GM19397 (cell line): ENCODE results near the gene MFSD12.
A peak's percentile ranks its signal among the peaks of the same experiment; 100 is the strongest.

Experiments
- ATAC-seq: cut with Tn5 transposase; IDR thresholded peaks from one replicate; pipeline ENCODE4 v1.9.1; 2021; ENCODE audit warnings: mild to moderate bottlenecking, moderate library complexity; ENCODE audit not compliant: unreplicated experiment

Gene MFSD12

DNA sequence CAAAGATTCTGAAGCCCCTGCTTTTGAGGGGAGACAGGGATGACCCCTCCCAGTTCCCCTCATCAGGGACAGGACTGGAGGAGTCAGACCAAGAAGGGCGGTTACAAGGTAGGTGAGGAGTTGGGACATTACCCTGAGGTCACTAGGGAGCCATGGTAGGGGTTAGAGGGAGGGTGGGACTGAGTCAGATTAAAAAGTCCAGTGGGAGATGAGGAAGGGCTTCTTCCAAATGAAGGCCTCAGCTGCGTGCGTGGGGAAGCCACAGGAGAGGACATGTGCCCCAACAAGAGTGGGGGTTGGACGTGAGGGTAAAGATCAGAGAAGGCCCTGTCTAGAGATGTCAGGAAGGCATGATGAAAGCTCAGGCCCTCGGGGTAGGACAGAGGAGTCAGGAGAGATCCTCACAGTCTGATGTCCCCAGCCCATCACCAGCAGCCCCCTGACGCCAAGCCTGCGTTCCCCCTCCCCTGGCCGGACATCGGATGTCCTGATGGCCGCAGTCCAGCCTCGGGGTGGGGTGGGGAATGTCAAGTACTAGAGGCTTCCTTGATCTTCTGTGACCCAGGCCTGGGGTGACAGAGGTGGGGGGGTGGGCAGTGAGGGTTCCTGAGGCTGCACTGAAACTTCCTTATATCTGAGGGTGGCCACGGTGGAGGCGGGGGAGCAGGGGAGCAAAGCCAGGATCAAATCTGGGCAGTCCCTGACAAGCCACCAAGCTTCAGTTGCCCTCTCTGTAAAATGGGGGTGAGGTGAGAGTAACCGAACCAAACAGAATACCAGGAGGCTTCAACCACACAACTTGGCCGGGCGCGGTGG, 6.5 kb upstream of the MFSD12 start:
- ATAC-seq: no peak

DNA sequence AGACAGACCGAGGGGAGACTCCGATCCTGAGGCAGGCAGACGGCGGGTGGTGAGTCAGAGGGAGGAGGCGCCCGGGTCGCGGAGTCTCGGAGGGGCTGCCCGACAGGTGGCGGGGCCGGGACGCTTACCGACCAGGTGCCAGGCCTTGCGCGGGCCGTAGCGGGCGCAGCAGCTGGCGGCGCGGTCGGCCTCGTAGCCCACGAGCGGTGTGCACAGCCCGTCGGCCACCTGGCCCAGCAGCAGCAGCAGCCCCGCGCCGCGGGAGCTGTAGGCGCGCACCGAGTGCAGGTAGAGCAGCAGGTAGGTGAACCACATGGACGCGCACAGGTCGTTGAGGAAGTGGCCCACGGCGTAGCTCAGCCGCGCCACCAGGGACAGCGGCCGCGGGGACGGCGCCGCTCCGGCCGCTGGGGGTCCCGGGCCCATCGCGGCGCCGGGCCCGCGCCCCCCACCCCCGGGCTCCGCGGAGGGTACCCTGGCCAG, 367 bp downstream of the MFSD12 start:
- ATAC-seq: peak; percentile 37

DNA sequence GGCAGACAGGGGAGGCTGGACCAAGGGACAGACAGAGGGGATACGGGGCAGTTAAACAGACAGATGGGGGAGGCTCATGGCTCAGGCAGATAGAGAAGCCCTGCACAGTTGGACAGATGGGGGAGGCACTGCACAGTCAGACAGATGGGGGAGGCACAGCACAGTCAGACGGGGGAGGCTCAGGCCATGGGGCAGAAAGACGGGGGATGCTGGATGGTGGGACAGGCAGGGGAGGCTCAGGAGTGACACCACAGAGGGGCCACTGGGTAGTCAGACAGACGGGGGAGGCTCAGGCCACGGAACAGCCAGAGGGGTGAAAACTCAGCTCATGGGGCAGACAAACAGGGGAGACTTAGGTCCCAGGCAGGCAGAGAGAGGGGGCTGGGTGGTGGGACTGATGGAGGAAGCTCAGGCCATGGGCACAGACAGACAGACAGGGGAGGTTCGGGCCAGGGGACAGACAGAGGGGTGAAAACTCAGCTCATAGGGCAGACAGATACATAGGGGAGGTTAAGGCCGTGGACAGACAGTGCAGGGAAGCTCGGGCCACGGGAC, 886 bp downstream of the MFSD12 start:
- ATAC-seq: no peak

DNA sequence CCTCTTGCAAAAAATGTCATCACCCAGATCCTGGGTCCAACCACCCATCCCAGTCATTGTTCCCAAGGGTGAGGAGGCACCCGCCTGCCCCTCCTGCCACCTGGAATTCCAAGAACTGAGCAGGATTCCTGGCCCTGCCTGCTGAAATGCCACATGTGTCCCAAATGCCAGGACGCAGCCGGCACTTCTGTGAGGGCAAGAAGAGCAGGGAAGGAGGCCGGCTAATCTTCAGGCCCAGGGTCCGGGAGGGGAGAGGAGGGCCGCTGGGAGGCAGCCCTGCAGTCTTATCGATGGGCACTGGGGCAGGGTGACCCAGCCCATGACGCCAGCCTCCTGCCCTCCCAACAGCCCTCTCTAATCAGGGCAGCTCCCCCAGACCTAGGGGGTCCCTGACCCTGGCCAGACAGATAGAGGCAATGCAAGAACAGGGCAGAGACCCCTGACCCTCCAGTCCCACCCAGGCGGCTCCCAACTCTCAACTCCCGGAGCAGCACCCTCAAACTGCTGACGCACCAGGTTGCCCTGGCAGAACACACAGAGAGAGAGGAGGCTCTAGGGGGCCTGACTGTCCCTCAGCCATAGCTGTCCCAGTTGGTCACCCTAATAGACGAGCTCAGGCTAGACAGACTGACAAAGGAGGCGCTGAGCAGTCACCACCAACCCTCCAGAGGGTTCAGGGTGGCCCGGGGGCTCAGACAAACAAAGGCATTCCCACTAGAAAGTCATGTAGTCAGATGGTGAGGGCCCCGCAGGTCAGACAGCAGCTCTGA, 1.5 kb downstream of the MFSD12 start:
- no peak for ATAC-seq

DNA sequence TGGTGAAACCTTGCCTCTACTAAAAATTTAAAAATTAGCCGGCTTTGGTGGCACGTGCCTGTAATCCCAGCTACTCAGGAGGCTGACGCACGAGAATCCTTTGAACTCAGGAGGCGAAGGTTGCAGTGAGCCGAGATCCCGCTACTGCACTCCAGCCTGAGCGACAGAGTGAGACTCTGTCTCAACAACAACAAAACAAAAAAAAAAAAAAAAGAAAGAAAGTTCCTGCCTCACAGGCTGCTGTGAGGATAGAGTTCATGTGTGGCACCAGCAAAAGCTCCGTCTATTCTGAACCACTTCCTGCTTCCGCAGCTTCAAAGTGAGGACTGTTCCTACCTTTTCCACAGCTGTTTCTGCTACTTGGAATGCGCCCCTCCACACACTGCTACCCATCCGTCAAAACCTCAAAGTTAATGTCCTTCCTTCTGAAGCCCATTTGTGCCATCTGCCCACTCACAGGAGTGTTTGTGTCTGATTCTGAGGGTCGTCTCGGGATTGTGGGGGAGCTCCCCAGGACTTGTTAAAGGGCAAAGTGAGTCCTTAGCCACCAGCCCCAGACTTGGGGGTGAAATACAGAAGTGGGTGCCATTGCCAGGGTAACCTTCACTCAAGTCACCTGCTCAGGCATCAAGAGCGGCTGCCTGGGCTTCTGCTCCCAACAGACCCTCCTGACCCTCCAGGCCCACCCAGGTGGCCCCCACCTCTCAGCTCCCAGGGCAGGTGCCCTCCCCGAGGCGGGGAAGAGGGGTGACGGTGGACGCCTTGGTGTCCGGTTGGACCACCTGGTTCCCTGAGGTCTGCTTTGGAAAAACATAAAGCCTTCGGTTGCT, 2.9 kb downstream of the MFSD12 start:
- no peak for ATAC-seq

DNA sequence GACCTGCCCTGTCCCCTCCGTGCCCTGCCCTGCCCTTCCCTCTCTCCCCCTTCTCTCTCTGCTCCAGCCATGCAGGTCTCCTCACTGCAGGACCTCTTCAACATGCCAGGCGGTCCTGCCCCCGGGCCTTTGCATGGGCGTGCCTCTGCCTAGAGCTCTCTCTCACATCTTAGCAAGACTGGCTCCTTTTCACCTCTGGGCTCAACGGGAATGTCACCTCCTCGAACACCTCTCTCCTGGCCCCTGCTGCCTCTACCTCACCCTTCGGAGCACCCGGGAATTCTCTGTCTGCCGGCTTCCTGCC, 5.6 kb downstream of the MFSD12 start:
- no peak for ATAC-seq

DNA sequence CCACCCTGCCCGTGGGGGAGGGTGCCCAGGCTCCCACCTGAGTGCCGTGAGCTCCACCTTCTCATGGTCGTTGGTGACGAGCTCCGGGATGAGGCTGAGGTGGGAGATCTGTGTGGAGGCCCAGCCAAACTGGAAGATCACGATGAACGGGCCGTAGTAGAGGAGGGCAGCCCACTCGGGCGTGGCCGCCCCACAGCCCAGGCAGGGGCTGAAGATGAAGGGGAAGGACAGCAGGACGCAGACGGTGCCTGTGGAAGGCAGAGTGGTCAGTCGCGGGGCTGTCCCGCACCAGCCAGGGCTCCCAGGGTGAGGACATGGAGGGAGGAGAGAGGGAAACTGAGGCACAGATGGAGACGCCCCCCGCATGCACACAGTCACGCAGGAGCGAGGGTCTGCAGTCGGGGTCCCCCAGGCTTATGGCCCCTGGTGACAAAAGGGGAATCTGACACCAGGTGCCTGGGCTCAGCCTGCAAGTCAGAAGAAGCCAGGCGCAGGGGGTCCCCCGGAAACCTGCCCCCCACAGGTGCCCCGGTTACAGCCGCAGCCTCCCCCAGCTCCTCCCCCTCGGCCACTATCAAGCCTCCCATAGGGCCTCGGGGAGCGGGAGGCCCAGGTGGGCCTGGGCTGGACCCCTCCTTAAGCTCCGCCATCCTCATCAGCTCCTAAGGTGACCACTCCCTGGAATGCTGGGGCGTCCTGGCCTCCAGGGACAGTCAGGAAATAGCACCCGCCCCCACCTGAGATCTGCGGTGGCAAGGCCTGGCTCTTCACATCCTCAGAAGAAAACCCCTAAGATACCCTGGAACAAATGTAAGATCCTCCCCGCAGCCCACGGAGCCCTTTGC, 6.2 kb downstream of the MFSD12 start:
- no peak for ATAC-seq

DNA sequence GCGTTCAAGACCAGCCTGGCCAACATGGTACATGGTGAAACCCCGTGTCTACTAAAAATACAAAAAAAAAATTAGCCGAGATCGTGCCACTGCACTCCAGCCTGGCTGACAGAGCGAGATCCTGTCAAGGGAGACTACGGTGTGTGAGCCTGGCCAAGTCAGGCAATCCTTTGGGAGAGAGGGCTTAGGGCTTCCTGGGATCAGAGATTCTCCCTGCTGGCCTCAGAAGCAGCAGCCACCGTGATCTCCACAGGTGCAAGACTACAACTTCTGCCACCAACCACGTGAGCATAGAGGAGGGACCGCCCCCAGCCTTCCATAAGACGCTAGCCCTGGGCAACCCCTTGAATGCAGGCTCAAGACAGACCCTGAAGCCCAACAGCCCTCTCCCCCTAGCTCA, 7.6 kb downstream of the MFSD12 start:
- no peak for ATAC-seq

DNA sequence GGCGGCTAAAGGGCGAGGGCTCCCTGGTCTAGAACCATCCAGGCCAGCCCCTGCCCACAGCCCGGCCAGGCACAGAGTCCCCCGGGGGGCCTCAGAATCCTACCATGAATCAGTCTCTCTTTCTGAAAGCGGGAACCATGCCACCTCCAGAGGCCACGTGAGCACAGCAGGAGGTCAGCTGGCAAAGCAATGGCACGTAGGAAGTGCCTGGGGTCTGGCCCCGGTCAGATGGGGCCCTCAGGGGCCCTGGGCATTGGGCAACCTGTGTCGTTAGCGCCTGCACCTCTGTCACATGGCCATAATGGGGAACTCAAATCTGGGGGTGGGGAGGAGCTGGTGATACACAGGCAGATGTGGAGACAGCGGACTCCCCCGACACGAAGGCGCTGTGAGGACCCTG, 8.8 kb downstream of the MFSD12 start:
- no peak for ATAC-seq

DNA sequence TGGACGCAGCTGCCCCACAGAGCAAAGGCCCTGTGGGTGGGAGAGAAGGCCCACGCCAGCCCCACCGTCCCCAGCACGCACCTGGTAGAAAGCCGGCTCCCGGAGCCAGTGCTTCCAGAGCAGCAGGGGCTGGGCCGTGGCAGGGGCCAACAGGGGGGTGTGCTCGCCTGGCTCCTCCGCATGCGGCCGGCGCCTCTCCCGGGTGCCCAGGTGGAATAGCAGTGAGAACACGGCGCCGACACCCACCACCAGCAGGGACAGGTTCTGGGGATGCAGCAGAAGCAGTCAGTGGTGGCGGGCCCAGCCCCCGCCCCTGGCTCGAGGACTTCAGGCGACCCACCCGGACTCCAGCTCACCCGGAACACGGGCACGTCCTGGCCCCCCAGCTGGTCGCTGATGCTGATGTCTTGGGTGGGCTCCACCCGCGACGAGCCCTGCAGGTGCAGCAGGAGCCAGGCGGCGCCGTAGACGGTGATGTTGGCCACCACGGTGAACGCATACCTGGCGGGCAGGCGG, 9.6 kb downstream of the MFSD12 start:
- no peak for ATAC-seq

DNA sequence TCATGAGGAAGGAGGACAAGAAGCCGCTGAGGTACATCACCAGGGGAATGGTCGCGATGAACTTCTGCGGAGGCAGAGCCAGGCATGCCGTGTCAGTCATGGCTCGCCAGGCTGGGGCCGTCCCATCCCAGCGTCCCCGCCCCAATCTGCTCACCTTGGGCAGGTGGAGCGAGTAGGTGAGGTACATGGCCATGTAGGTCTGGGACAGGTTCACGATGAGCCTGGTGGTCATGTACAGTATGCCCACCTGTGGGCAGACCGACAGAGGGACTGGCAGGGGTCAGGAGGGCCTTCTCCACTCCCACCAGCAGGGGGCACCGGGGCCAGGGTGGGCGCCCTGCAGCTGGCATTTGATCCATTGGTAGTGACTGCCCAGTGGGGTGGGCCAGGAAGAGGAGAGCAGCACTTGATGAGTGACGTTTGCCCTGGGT, 10.1 kb downstream of the MFSD12 start:
- ATAC-seq: no peak

DNA sequence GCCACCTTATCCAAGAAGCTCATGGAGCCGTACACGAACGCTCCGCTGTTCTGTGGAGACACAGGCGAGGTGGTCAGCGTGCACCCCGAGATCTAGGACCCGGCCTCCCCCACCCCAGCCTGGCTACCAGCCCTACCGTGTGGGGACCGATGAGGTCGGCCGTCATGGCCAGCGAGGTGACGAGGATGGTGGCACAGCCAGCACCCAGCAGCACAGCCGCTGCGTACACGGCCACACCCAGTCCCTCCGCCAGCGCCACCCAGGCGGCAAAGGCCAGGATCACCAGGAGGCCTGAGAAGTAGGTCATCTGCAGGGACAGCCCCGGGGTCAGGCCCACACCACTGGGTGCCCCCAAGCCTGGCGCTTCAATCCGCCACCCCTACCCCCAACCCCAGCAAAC, 11.3 kb downstream of the MFSD12 start:
- no peak for ATAC-seq

DNA sequence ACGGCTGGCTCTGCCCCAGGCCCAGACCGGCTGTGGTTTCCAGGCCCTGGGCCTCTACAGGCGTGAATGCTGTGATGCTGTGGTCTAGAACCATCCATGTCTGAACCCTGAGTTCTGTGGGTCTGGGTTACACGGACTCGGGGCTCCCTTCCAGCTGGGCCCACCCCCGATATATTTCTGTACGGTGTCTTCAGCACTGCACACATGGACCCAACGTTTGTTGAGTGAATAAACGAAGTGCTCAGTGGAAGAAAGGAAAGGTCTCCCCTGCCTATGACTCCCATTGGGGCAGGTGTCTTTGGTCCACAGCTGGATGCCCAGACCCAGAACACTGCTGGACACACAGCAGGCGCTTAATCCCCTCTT, 11.7 kb downstream of the MFSD12 start:
- no peak for ATAC-seq

DNA sequence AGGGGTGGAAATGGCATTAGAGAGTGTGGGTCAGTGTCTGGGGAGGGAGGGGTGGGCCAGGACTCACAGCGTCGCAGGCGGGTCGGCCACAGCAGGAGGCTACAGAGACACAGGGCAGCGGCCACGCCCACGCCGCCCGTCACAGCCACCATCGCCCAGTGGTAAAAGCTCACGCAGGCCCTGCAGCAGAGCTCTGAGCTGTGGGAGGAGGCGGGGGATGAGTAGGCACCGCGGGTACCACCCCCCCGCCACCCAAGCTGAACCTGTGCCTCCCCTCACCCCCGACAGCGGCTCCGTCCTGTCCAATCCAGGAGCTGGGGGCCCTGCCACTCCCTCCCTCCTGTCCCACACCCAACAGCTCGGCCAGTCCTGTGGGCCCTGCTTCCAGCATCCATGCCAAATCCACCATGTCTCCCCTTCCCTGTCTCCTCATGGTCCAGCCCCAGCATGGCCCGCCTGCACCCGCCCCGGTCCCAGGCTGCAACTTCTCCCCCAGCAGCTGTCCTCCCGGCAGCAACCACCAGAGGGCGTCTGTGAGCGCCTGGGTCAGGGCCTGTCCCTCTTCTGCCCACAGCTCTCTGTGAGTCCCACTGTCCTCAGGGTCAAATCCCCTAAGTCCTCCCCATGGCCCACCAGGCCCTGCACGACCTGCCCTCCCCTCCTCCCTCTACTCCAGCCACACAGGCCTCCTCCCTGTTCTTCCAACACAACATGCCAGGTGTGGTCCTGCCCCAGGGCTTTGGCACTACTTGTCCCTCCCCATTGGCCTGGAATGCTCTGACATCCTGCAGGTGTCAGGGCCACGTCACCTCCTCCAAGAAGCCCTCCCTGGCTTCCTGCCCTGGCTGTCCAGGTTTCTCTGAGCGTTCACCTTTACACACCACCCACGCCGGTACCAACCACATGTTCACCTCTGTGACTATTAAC, 12.4 kb downstream of the MFSD12 start:
- ATAC-seq: no peak

DNA sequence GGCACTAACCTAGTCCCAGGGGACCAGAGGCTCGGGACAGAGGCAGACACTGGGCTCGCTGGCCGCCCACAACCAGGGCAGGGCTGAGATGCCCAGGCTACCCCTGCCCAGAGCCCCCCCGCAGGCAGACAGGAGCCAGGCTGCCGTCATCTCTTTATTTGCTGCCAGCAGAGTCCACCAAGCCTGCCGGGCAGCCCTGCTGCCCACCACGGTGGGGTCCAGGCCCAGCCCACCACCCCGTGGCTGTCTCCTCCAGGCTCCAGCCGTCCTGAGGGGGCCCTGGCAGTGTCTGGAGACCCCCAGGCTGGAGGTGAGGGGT, 13.4 kb downstream of the MFSD12 start:
- ATAC-seq: no peak

DNA sequence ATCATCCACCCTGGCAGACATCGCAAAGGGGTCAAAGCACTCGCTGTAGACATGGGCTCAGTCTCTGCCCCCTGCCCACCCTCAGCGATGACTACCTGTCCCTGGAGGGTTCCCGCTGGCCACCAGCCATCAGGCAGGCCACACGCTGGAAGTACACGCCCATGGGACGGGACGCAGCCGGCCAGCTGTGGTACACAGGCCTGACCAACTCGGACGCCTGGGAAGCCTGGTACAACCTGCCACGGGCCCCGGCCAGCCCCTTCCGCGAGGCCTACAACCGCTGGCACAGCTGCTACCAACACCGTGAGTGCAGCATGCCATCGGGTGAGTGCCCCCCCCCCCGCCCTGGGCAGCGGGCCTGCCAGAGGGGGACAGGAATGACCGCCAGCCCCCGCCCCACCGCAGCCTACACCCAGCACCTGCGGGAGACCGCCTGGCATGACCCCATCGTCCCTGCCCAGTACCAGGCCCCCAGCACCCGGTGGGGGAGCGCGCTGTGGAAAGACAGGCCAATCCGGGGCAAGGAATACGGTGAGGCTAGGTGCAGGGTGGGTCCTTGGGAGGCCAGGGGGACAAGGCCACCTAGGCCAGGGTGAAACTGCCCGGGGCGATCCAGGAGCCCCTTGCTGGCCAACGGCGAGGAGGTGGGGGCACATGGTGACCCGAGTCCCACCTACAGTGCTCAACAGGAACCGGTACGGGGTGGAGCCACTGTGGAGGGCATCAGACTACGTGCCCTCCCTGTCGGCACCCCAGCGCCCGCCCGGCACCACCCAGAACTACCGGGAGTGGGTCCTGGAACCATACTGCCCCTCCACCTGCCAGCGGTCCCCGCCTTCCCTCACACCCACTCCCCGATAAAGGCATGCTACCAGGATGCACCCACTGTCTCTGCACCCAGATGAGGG, 14.0 kb downstream of the MFSD12 start:
- ATAC-seq: no peak

DNA sequence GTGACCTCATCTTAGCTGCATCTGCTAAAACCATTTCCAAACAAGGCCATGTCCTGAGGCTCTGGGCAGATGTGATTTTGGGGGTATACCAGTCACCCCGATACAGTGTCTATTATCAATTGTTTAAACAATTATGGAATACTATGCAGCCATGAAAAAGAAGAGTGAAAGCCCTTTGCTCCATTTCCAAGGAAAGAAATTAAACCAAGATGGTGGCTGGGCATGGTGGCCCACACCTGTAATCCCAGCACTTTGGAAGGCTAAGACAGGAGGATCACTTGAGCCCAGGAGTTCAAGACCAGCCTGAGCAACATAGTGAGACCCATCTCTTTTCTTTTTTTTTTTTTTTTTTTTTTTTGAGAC, 17.6 kb downstream of the MFSD12 start:
- ATAC-seq: no peak
